Left ventricle myocardium inferior (tissue), 1 donor: ENCODE results near the gene TNRC6B. TPM values are rescaled to one million over a fixed set of nuclear protein-coding genes. Genes with fewer than 3 reads are reported as not detected.

Source experiments
- DNase-seq: peaks from one replicate; pipeline ENCODE4 v3.0.0-alpha.2; 2020
- H3K27ac ChIP-seq: fragments of 200-600 bp; replicated peaks from 2 replicates; pipeline ENCODE4 v1.8.0; 2021
- H3K27me3 ChIP-seq: fragments of 200-600 bp; 2 replicates; pipeline ENCODE4 v1.8.0; 2021; ENCODE audit warnings: low read depth
- H3K36me3 ChIP-seq: fragments of 200-600 bp; 2 replicates; pipeline ENCODE4 v1.8.0; 2021
- H3K4me1 ChIP-seq: fragments of 200-600 bp; 2 replicates; pipeline ENCODE4 v1.8.0; 2021
- H3K4me3 ChIP-seq: fragments of 200-600 bp; 2 replicates; pipeline ENCODE4 v1.8.0; 2021; ENCODE audit warnings: mild to moderate bottlenecking, moderate library complexity
- H3K9me3 ChIP-seq: fragments of 200-600 bp; replicated peaks from 2 replicates; pipeline ENCODE4 v1.8.0; 2021
- intact Hi-C: fragments of 100-400 bp; cut with micrococcal nuclease; formaldehyde crosslinking; loops from one replicate; pipeline ENCODE4 v1.11.0; 2022
- total RNA-seq: library from RNA; stranded (reverse); fragmentation: NEBNext Ultra II Directional; extraction: Animal tissue kit (Norgen Biotek cat#: 25700); gene quantifications from one replicate; pipeline ENCODE4 v1.2.1, GENCODE V29; 2021
- TF ChIP-seq, protein P1 (sequence below): fragments of 200-600 bp; IDR thresholded peaks from 2 replicates; pipeline ENCODE4 v1.8.0; 2021; ENCODE audit warnings: antibody characterized with exemption, mild to moderate bottlenecking, borderline replicate concordance
- donor health status: DM: no; HTN: yes; CAD: no; lungs with severe emphysema.

TNRC6B gene
- total RNA-seq, 1 donor from 2014 or later = 43.8 TPM

DNA sequence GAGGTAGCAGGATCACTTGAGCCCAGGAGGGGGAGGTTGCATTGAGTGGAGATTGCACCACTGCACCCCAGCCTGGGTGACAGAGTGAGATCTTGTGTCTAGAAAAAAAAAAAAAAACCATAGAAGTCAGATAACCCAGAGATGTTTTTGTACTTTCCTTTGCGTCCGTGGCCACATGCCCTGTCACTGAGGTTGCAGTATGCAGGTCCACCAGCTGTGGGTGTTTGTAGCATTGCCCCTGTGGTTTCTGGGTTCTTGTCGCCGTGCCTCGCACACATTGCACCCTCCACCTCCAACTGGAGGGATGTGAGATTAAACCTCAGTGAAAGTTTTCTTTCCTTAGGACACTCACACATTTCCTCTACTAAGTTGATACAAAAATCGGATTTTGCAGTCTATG, 70.3 kb downstream of the TNRC6B start:
- intact Hi-C loops = no loop called here
- peaks cover 36% of the 10 kb centered on the region for H3K4me1 ChIP-seq
- H3K27ac ChIP-seq = no peak overlapping the region
- peaks cover 25% of the 10 kb centered on the region for H3K36me3 ChIP-seq
- H3K27me3 ChIP-seq = no peaks in the 10 kb centered on the region
- H3K9me3 ChIP-seq = no peaks in the 10 kb centered on the region
- H3K4me3 ChIP-seq = no peak overlapping the region
- no peak for DNase-seq
- TF ChIP-seq, protein P1, sequence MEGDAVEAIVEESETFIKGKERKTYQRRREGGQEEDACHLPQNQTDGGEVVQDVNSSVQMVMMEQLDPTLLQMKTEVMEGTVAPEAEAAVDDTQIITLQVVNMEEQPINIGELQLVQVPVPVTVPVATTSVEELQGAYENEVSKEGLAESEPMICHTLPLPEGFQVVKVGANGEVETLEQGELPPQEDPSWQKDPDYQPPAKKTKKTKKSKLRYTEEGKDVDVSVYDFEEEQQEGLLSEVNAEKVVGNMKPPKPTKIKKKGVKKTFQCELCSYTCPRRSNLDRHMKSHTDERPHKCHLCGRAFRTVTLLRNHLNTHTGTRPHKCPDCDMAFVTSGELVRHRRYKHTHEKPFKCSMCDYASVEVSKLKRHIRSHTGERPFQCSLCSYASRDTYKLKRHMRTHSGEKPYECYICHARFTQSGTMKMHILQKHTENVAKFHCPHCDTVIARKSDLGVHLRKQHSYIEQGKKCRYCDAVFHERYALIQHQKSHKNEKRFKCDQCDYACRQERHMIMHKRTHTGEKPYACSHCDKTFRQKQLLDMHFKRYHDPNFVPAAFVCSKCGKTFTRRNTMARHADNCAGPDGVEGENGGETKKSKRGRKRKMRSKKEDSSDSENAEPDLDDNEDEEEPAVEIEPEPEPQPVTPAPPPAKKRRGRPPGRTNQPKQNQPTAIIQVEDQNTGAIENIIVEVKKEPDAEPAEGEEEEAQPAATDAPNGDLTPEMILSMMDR = no peak

DNA sequence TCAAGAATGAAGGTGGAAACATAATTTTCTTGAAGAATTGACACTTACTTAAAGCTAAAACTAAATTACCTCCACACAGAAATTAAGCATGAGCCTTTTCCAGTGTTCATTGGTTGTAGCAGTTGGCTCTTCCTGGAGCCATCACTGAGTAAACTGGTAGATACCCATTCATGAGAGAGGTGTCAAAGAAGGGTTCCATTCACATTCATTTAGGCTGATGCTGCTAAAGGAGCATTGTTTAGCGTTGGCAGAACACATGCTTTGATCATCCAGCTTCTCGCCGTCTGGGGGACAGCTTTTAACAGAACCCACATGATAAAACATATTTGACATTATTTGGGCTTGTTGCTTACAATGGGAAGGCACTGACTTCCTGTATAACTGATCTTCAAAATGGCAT, 71.6 kb downstream of the TNRC6B start:
- no peak overlapping the region for H3K4me3 ChIP-seq
- H3K27me3 ChIP-seq = no peaks in the 10 kb centered on the region
- H3K9me3 ChIP-seq = no peaks in the 10 kb centered on the region
- H3K27ac ChIP-seq = no peak overlapping the region
- peaks cover 25% of the 10 kb centered on the region for H3K36me3 ChIP-seq
- TF ChIP-seq, protein P1 = no peak
- intact Hi-C loops = no loop called here
- H3K4me1 ChIP-seq = peaks cover 33% of the 10 kb centered on the region
- DNase-seq = no peak

DNA sequence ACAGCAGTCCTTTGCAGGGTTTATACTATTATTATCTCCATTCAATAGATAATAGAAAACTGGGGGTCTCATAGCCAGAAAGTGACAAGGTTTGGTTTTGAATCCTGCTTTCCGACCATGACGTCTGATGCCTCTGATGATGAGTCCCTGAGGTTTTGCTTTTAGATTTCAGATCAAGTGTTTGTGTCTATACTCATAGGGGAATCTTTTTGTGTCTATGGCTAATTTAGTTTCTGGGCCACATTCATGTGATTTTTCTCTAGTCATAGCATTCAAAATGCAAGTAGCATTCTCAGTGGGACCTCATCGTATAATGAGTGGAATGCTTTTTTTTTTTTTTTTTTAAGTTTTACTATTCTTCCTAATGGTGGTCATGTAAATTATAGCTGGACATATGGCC, 72.9 kb downstream of the TNRC6B start:
- peaks cover 39% of the 10 kb centered on the region for H3K4me1 ChIP-seq
- H3K27me3 ChIP-seq = no peaks in the 10 kb centered on the region
- H3K36me3 ChIP-seq = peaks cover 25% of the 10 kb centered on the region
- H3K9me3 ChIP-seq = no peaks in the 10 kb centered on the region
- no peak overlapping the region for H3K27ac ChIP-seq
- intact Hi-C loops = no loop called here
- H3K4me3 ChIP-seq = no peak overlapping the region
- DNase-seq = no peak
- TF ChIP-seq, protein P1 = no peak

DNA sequence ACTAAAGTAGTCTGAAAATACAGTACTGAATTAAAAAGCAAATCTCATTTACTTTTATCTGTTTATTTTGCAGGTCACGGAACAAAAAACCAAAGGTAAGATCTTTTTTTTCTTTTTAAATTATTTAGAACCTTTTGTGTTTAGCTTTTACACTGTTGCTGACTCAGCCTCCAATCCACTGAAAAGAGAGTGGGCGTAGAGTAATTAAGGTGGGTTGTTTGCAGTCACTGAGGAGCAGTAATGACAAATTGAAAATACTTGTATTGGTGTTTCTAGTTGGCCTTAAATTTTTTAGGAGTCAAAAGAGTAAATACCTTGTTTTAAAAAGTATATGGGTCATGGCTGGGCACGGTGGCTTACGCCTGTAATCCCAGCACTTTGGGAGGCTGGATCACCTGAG, 73.4 kb downstream of the TNRC6B start:
- intact Hi-C loops = no loop called here
- Histone ChIP-seq H3K27ac (no peak overlapping the region), H3K36me3 (peaks cover 22% of the 10 kb centered on the region), H3K27me3 (no peaks in the 10 kb centered on the region), H3K9me3 (no peaks in the 10 kb centered on the region), H3K4me1 (peaks cover 44% of the 10 kb centered on the region), H3K4me3 (no peak overlapping the region)
- TF ChIP-seq, protein P1 = no peak
- DNase-seq = no peak

DNA sequence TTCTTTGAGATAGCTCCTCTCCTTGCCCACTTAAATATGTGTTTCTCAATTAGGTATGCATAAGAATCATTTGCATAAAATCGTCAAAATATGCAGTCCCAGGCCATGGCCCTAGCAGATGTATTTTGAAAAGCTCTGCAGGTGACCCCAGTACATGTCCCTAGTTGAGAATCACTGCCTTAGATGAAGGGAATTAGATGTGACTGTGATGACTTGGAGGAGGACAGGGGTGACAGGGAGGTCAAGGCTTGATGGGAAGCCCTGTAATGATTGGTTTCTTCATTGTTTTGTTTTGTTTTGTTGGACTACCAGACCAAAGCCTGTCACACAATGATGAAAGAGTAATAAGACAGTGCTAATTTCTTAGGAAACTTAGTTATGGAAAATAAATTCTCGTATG, 74.4 kb downstream of the TNRC6B start:
- H3K27me3 ChIP-seq = no peaks in the 10 kb centered on the region
- intact Hi-C loops = no loop called here
- no peak overlapping the region for H3K4me3 ChIP-seq
- no peak overlapping the region for H3K27ac ChIP-seq
- TF ChIP-seq, protein P1 = no peak
- no peak for DNase-seq
- peaks cover 12% of the 10 kb centered on the region for H3K36me3 ChIP-seq
- no peaks in the 10 kb centered on the region for H3K9me3 ChIP-seq
- peaks cover 53% of the 10 kb centered on the region for H3K4me1 ChIP-seq

DNA sequence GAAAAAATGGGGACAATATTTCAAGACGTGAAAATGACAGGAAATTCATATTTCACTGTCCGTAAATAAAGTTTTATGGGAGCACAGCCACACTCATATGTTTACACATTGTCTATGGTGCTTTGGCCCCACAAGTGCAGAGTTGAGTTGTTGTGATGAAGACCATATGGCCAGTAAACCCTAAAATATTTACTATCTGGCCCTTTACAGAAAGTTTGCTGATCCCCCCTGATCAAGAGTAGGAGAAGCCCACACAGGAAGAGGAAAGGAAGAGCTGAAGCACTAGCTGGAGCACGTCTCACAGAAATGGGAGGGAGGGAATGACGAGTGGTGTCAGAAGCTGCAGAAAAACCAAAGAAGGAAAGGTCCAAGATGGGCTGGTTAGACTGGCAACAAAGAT, 78.8 kb downstream of the TNRC6B start:
- TF ChIP-seq, protein P1 = no peak
- H3K27ac ChIP-seq = peak overlapping the region; percentile 5
- intact Hi-C loops = no loop called here

More for the DNA sequence above, 78.8 kb downstream of the TNRC6B start:
- Histone ChIP-seq H3K9me3 (no peaks in the 10 kb centered on the region), H3K36me3 (peaks cover 8% of the 10 kb centered on the region), H3K27me3 (no peaks in the 10 kb centered on the region), H3K4me3 (no peak overlapping the region), H3K4me1 (peaks cover 65% of the 10 kb centered on the region)
- DNase-seq = no peak
